ENCODE data around the gene RGSL1. TPM values are rescaled to one million over a fixed set of nuclear protein-coding genes. Genes with fewer than 3 reads are reported as not detected.

Gene RGSL1
- total RNA-seq, 4 donors from 2014 or later: 3.6 TPM; not detected in 3

- TF ChIP-seq, protein P1, sequence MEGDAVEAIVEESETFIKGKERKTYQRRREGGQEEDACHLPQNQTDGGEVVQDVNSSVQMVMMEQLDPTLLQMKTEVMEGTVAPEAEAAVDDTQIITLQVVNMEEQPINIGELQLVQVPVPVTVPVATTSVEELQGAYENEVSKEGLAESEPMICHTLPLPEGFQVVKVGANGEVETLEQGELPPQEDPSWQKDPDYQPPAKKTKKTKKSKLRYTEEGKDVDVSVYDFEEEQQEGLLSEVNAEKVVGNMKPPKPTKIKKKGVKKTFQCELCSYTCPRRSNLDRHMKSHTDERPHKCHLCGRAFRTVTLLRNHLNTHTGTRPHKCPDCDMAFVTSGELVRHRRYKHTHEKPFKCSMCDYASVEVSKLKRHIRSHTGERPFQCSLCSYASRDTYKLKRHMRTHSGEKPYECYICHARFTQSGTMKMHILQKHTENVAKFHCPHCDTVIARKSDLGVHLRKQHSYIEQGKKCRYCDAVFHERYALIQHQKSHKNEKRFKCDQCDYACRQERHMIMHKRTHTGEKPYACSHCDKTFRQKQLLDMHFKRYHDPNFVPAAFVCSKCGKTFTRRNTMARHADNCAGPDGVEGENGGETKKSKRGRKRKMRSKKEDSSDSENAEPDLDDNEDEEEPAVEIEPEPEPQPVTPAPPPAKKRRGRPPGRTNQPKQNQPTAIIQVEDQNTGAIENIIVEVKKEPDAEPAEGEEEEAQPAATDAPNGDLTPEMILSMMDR (IDR thresholded peaks at IDR 0.05; ENCODE audit: low read depth): no peak
Observed at GRCh38 chr1:182603646-182604174, 153.8 kb downstream of the RGSL1 start.

GRCh38 chr1:182604175-182605164, 154.5 kb downstream of the RGSL1 start, which contains the start of gene RGS16:
Gene RGS16, minus strand, starts transcription at chr1:182604389. Its CDS starts 130 bp downstream, at chr1:182604259.
- TF ChIP-seq, protein P1 (IDR thresholded peaks at IDR 0.05; ENCODE audit: low read depth): no peak

DNA sequence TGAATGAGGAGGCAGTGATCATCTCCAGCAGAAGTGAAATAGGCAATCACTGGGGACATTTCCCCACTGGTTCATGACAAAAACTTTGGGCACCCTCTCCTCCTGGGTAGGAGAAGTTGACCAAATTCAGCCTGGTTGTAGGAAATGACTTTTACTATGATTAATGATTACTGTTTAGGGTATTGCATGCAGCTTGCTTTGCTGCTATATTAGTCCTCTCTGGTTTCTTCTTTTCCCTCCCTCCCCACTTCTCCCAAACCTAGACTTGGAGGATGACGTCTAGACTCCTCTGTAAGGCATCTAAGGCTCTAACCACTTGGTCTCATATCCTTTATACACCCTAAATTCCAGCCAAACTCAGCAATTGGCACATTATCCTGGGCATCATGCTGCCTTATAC, 157.6 kb downstream of the RGSL1 start:
- TF ChIP-seq, protein P1 (IDR thresholded peaks at IDR 0.05; ENCODE audit: low read depth): no peak

GRCh38 chr1:182608236-182608635, 158.3 kb downstream of the RGSL1 start:
- TF ChIP-seq, protein P1 (IDR thresholded peaks at IDR 0.05; ENCODE audit: low read depth): no peak

DNA sequence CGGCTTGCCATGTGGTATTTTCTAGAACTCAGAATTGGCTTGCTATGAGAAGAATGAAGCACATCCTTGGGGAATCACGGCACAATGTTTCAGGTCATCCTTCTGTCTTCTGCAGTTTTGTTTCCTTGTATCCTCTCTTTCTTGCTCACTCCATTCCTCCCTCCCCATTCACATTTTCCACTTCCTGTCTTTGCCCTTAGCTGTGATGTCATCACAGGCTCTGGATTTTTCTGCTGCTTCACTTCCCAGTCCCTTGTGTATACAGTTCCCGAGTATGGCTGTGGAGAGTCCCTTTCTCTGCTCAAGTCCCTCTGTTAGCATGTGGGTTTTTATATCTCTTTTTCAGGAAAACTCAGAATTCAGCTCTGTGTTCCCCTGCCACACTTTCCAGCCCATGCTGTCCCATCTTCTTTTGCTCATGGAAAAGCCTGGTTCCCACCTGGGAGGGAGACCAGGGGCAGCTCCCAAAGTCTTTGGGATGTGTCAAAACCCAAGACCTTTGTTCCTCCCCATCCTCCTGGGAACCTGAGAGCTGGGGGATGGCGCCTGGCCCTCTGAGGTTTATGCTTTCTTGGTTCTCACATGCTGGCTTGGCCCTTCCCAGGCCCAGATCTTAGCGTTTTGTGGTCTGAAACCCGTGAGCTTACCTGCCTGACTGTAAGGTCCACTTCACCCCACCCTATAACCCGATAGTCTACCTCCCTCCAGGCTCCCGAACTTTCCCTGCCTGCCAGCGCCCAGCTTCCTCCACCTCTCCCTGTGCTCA, 159.1 kb downstream of the RGSL1 start:
- TF ChIP-seq, protein P1 (IDR thresholded peaks at IDR 0.05; ENCODE audit: low read depth): no peak

Small RNAs within 50 kb of the gene (small RNA-seq; reads per million reads assigned to genes)
- not detected for gene RF00017

Other genes starting within 250 kb of the RGSL1 start
- gene GLUL, start 58.4 kb upstream of the RGSL1 start, total RNA-seq: over 10,000 TPM in 2 of 4 donors, 1,000 to 10,000 TPM in 2; 4,240 to 15,719 (median 9,499) TPM
- gene TEDDM1, start 49.5 kb upstream of the RGSL1 start, total RNA-seq: not detected
- gene RNASEL, start 139.1 kb downstream of the RGSL1 start, total RNA-seq: 10 to 100 TPM in 2 of 4 donors, 1 to 10 TPM in 2; 6.4 to 14.6 (median 10.2) TPM
- under 1 TPM; 0.49 to 0.88 (median 0.80) TPM for gene RGS16, start 154.2 kb downstream of the RGSL1 start, total RNA-seq
- not detected for gene RGS8, start 234.4 kb downstream of the RGSL1 start, total RNA-seq

Measured in subcutaneous adipose tissue (tissue), 4 donors.